Astrocyte of the spinal cord (primary cell): ENCODE measurements around the gene PCDHB13.
"Not testable (repeated sequence)": the region's sequence is repeated elsewhere in the genome, so short reads cannot be mapped to it uniquely, and the experiment has no call there.

Experiments
- DNase-seq: peaks from one replicate; pipeline ENCODE4 v3.0.0; 2011; ENCODE audit warnings: low read depth, low spot score
- H3K4me3 ChIP-seq: 2 replicates; pipeline ENCODE4 v1.5.1; 2011; ENCODE audit warnings: low read depth, mild to moderate bottlenecking, low read length, moderate library complexity
- in situ Hi-C: cut with HindIII; loops from 2 replicates; pipeline ENCODE4 v1.10.0; 2017; ENCODE audit warnings: low sequenced_read_pairs
- TF ChIP-seq, protein P1 (sequence below): IDR thresholded peaks from 2 replicates; pipeline ENCODE4 v1.5.1; 2012; ENCODE audit warnings: low read depth, mild to moderate bottlenecking, low read length, inconsistent platforms

The PCDHB13 gene

GRCh38 chr5:141234109-141234667 lies 20.5 kb downstream of the PCDHB13 start:
- no peak overlapping the region for H3K4me3 ChIP-seq

GRCh38 chr5:141235922-141236321 lies 22.2 kb downstream of the PCDHB13 start:
- H3K4me3 ChIP-seq, DNase-seq, in situ Hi-C loops: not testable (repeated sequence)

More at GRCh38 chr5:141234109-141234667, 20.5 kb downstream of the PCDHB13 start:
- TF ChIP-seq, protein P1, sequence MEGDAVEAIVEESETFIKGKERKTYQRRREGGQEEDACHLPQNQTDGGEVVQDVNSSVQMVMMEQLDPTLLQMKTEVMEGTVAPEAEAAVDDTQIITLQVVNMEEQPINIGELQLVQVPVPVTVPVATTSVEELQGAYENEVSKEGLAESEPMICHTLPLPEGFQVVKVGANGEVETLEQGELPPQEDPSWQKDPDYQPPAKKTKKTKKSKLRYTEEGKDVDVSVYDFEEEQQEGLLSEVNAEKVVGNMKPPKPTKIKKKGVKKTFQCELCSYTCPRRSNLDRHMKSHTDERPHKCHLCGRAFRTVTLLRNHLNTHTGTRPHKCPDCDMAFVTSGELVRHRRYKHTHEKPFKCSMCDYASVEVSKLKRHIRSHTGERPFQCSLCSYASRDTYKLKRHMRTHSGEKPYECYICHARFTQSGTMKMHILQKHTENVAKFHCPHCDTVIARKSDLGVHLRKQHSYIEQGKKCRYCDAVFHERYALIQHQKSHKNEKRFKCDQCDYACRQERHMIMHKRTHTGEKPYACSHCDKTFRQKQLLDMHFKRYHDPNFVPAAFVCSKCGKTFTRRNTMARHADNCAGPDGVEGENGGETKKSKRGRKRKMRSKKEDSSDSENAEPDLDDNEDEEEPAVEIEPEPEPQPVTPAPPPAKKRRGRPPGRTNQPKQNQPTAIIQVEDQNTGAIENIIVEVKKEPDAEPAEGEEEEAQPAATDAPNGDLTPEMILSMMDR = peak; percentile 4
- in situ Hi-C loops = no loop called here
- DNase-seq = no peak

DNA sequence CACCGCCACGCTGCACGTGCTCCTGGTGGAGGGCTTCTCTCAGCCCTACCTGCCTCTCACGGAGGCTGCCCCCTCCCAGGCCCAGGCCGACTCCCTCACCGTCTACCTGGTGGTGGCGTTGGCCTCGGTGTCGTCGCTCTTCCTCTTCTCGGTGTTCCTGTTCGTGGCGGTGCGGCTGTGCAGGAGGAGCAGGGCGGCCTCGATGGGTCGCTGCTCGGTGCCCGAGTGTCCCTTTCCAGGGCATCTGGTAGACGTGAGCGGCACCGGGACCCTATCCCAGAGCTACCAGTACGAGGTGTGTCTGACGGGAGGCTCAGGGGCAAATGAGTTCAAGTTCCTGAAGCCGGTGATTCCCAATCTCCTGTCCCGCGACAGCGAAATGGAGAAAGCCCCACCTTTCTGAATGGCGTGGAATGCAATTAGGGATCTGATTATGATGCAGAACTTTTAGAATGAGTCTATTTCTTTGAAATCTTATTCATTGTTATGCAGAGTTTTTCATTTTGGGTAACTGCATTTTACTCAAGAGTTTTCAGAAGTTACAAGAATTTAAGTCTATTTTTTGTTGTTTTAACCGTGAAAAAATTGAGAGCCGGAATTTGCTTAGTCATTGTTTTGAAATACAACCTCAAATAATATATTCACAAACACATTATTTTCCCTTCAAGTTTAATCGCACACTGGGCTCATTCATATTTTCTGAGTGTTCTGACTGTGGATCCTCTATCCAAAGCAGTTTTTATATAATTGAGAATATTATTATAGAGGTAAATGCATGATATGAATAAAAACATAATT lies 23.0 kb downstream of the PCDHB13 start:
- in situ Hi-C loops = no loop called here
- H3K4me3 ChIP-seq = no peak overlapping the region
- DNase-seq = no peak
- TF ChIP-seq, protein P1 = no peak

GRCh38 chr5:141241496-141241895 lies 27.8 kb downstream of the PCDHB13 start:
- TF ChIP-seq, protein P1 = no peak
- no peak for DNase-seq
- in situ Hi-C loops = no loop called here
- no peak overlapping the region for H3K4me3 ChIP-seq

GRCh38 chr5:141245250-141245717 lies 31.6 kb downstream of the PCDHB13 start, which contains the start of gene PCDHB15:
TSS of gene PCDHB15 (plus strand) at chr5:141245395. CDS start at chr5:141245579, 184 bp downstream.
- in situ Hi-C loops = no loop called here
- TF ChIP-seq, protein P1 = no peak
- no peak for DNase-seq
- no peak within 1 kb of the TSS for H3K4me3 ChIP-seq

- H3K4me3 ChIP-seq, DNase-seq, in situ Hi-C loops: not testable (repeated sequence)
Measured at GRCh38 chr5:141246971-141247370, 33.3 kb downstream of the PCDHB13 start.

DNA sequence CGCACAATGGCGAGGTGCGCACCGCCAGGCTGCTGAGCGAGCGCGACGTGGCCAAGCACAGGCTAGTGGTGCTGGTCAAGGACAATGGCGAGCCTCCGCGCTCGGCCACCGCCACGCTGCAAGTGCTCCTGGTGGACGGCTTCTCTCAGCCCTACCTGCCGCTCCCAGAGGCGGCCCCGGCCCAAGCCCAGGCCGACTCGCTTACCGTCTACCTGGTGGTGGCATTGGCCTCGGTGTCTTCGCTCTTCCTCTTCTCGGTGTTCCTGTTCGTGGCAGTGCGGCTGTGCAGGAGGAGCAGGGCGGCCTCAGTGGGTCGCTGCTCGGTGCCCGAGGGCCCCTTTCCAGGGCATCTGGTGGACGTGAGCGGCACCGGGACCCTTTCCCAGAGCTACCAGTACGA lies 33.7 kb downstream of the PCDHB13 start:
- H3K4me3 ChIP-seq, DNase-seq, in situ Hi-C loops: not testable (repeated sequence)

DNA sequence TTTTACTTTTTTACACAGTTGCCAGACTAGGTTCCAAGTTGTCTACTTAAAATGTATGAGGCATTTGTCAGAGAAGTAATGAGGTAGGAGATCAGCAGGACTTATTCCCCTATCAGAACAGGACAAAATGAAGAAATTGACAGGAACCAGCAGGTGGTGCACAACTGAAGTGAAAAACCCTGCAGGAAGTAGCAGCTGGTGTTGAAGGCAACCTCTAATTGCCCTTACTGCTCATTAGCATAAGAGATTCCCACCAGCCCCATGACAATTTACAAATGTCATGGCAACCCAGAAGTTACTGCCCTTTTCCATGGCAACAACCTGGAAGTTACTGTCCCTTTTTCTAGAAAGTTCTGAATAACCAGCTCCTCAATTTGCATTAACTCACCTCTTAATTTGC lies 36.9 kb downstream of the PCDHB13 start:
- TF ChIP-seq, protein P1 = no peak
- in situ Hi-C loops = no loop called here
- no peak for DNase-seq
- H3K4me3 ChIP-seq = no peak overlapping the region
